ENCODE results near the gene CAMK2G.
"Not testable (repeated sequence)": the region's sequence is repeated elsewhere in the genome, so short reads cannot be mapped to it uniquely, and the experiment has no call there.

CAMK2G gene

GRCh38 chr10:73874267-73875138, at the start of gene CAMK2G:
Gene CAMK2G, minus strand, starts transcription at chr10:73874555. Its CDS starts 94 bp downstream, at chr10:73874461.
- DNase-seq, result peak; percentile 49 to 76 (median 56)

- DNase-seq, result no peak
Observed at GRCh38 chr10:73922864-73923133, 48.4 kb upstream of the CAMK2G start.

- DNase-seq, result no peak
Observed at GRCh38 chr10:73922007-73922863, 47.9 kb upstream of the CAMK2G start.

GRCh38 chr10:73920089-73920488, 45.7 kb upstream of the CAMK2G start:
- DNase-seq, result no peak

GRCh38 chr10:73919481-73919880, 45.1 kb upstream of the CAMK2G start:
- DNase-seq, result not testable (repeated sequence)

GRCh38 chr10:73917566-73918305, 43.4 kb upstream of the CAMK2G start:
- no peak for DNase-seq

GRCh38 chr10:73916761-73917470, 42.6 kb upstream of the CAMK2G start:
- no peak for DNase-seq

GRCh38 chr10:73915206-73915851, 41.0 kb upstream of the CAMK2G start:
- no peak for DNase-seq

GRCh38 chr10:73914036-73914435, 39.7 kb upstream of the CAMK2G start:
- no peak for DNase-seq

- DNase-seq, result no peak
Observed at GRCh38 chr10:73911553-73912004, 37.2 kb upstream of the CAMK2G start.

GRCh38 chr10:73910764-73911552, 36.6 kb upstream of the CAMK2G start, which contains the start of gene PLAU:
Gene PLAU, plus strand, starts transcription at chr10:73911132. Its CDS starts 424 bp downstream, at chr10:73911556.
- peak in 1 of 4 experiments; percentile 42 for DNase-seq

- DNase-seq, result no peak
Observed at GRCh38 chr10:73910401-73910763, 36.0 kb upstream of the CAMK2G start.

- DNase-seq, result no peak
Observed at GRCh38 chr10:73909540-73910115, 35.3 kb upstream of the CAMK2G start.

GRCh38 chr10:73908853-73909539, 34.6 kb upstream of the CAMK2G start:
- no peak for DNase-seq

GRCh38 chr10:73907841-73908517, 33.6 kb upstream of the CAMK2G start:
- DNase-seq, result no peak

GRCh38 chr10:73906524-73907447, 32.4 kb upstream of the CAMK2G start:
- no peak for DNase-seq

GRCh38 chr10:73905256-73906020, 31.1 kb upstream of the CAMK2G start:
- DNase-seq, result no peak

All from activated naive CD4-positive, alpha-beta T cell (primary cell).